PC-9 (cell line): ENCODE data around the gene IFNLR1. TPM values are rescaled to one million over a fixed set of nuclear protein-coding genes. Genes with fewer than 3 reads are reported as not detected.

ENCODE experiments used
- BruUV-seq: library from RNA; stranded (reverse); fragments of 400-500 nt; replicated peaks from 2 replicates; lab custom pipeline; 2021; lab: Mats Ljungman, UMichigan
- CTCF ChIA-PET: fragments of 300-600 bp; sonication (Branson Sonifier 250); formaldehyde crosslinking; loops from one replicate; lab custom pipeline; 2022; ENCODE audit warnings: antibody characterized with exemption; lab: Charles Lee
- POLR2A ChIA-PET: fragments of 300-600 bp; sonication (Branson Sonifier 250); formaldehyde crosslinking; loops from one replicate; lab custom pipeline; 2022; ENCODE audit warnings: antibody characterized with exemption; ENCODE audit not compliant: unreplicated experiment; lab: Charles Lee
- DNase-seq, 2 experiments: peaks; one replicate each; pipeline versions ENCODE4 v3.0.0 to v3.0.0-alpha.2; 2015 to 2022; ENCODE audit warnings: mixed read lengths in 1 of 2
- H2AFZ ChIP-seq: fragments of 200-600 bp; sonication (generic); 2 replicates; pipeline ENCODE4 v1.8.1; 2017; ENCODE audit warnings: antibody characterized with exemption
- H3F3A ChIP-seq: fragments of 200-600 bp; sonication (generic); 2 replicates; pipeline ENCODE4 v1.8.1; 2017; ENCODE audit warnings: antibody characterized with exemption, mild to moderate bottlenecking, low read depth; ENCODE audit not compliant: insufficient read depth
- H3K27ac ChIP-seq: fragments of 200-600 bp; sonication (generic); 2 replicates; pipeline ENCODE4 v1.6.1; 2016; ENCODE audit warnings: mixed run types
- H3K27me3 ChIP-seq: fragments of 200-600 bp; sonication (generic); 2 replicates; pipeline ENCODE4 v1.6.1; 2016; ENCODE audit warnings: low read depth, mixed run types; ENCODE audit not compliant: insufficient read depth
- H3K36me3 ChIP-seq: fragments of 200-600 bp; sonication (generic); 2 replicates; pipeline ENCODE4 v1.6.1; 2016; ENCODE audit warnings: low read depth, mixed run types
- H3K4me1 ChIP-seq: fragments of 200-600 bp; sonication (generic); replicated peaks from 2 replicates; pipeline ENCODE4 v1.6.1; 2016; ENCODE audit warnings: mixed run types; ENCODE audit not compliant: insufficient read depth
- H3K4me2 ChIP-seq: fragments of 200-600 bp; sonication (generic); 2 replicates; pipeline ENCODE4 v1.6.1; 2017; ENCODE audit warnings: mixed run types
- H3K4me3 ChIP-seq: fragments of 200-600 bp; sonication (generic); 2 replicates; pipeline ENCODE4 v1.6.1; 2016; ENCODE audit warnings: mixed run types
- H3K79me2 ChIP-seq: fragments of 200-600 bp; sonication (generic); 2 replicates; pipeline ENCODE4 v1.6.1; 2017; ENCODE audit warnings: low read depth, mixed run types
- H3K9me2 ChIP-seq: fragments of 200-600 bp; sonication (generic); 2 replicates; pipeline ENCODE4 v1.8.1; 2017; ENCODE audit warnings: mild to moderate bottlenecking; ENCODE audit not compliant: insufficient read depth
- H3K9me3 ChIP-seq: fragments of 200-600 bp; sonication (generic); 2 replicates; pipeline ENCODE4 v1.8.1; 2016; ENCODE audit warnings: low read depth; ENCODE audit not compliant: insufficient read depth
- H4K20me1 ChIP-seq: fragments of 200-600 bp; sonication (generic); 2 replicates; pipeline ENCODE4 v1.8.1; 2017; ENCODE audit not compliant: insufficient read depth
- EZH2 ChIP-seq: fragments of 200-600 bp; sonication (generic); IDR thresholded peaks from 2 replicates; pipeline ENCODE4 v1.8.0; 2017; ENCODE audit warnings: antibody characterized with exemption, low read depth
- intact Hi-C: fragments of 100-400 bp; cut with micrococcal nuclease; formaldehyde crosslinking; loops from one replicate; pipeline ENCODE4 v1.10.0; 2022; ENCODE audit not compliant: unreplicated experiment
- total RNA-seq: library from RNA; stranded (reverse); gene quantifications from 2 replicates; pipeline ENCODE4 v1.2.3, GENCODE V29; 2021
- TF ChIP-seq, protein P1 (sequence below): fragments of 200-600 bp; sonication (generic); conservative IDR thresholded peaks from 2 replicates; pipeline ENCODE4 v1.6.1; 2017; ENCODE audit warnings: mixed run types, antibody characterized with exemption, mild to moderate bottlenecking, moderate library complexity

The IFNLR1 gene
- total RNA-seq, 1 experiment from 2014 or later: 5.5 TPM

DNA sequence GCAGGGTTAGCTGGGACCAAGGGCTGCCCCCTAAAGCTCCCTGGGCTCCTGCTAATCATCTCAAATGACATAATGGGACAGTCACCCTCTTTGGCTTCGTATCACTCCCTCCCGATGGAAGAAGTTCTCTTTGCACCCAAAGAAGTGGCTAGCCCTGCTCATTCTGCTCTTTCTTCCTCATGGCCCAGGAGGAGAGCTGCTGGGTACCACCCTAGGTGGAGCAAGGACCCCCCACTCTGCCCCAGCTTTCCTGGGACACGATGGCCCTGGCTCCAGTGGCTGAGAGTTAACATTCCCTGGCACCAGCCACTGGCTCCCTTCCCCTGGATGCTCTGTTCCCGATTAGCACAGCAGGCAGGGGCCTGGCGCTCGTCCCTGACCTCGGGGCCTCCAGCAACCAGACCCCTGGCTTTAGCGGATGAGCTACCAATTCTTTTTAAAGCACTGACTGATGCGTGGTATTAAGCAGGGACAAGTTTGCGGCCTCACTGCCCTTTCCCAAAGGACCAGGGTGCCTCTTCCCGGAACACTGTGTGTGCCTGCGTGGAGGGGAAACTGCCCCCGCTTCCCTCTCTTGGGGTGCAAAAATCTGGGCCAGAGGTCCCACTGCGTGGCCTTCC is 76.3 kb downstream of the IFNLR1 start:
- no peak overlapping the region for H3K27ac ChIP-seq

DNA sequence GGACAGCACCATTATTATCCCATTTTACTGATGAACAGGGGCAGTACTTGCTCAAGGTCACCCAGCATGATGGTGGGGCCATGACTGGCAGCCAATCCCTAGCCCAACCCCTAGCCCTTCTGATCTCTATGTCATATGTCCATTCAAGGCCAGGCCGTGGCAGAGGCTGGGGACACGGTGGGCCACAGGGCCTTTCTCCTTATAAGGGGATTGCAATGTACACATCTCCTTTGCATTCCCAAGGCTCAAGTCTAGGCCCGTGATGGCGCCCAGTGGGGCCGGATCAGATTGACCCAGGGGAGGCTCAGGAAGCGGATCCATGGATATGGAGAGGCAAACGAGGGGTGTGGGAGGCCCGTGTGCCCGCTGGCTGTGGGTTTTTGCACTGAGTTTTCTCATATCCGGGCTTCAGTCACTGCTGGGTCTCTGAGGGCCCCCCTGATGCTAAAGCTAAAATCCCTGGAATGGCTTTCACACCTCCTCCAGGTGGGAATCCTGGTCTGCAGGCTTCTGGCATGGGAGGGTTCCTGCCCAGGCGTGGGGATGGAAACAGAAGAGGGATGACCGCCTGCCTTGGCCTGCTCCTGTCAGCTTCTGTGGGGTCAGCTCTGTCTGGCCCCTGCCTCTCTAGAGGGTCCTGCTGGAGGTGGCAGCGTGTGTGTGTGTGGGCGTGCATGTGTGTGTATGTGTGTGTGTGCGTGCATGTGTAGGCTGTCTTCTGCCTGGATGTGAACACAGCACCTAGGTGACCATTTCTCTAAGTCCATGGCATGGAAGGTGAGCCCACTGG is 77.2 kb downstream of the IFNLR1 start:
- intact Hi-C loops: loop anchor here (5.0 kb wide), 2 partner anchors 38 to 153 kb away; partner anchors contain the start of gene PNRC2
- H3K27ac ChIP-seq: no peak overlapping the region
- H3K9me2 ChIP-seq: no peaks in the 10 kb centered on the region
- H3K27me3 ChIP-seq: no peaks in the 10 kb centered on the region
- no peaks in the 10 kb centered on the region for H3K36me3 ChIP-seq
- H3F3A ChIP-seq: no peaks in the 10 kb centered on the region
- DNase-seq: no peak
- ChIA-PET CTCF (no interaction called here), POLR2A (no interaction called here)
- TF ChIP-seq, protein P1, sequence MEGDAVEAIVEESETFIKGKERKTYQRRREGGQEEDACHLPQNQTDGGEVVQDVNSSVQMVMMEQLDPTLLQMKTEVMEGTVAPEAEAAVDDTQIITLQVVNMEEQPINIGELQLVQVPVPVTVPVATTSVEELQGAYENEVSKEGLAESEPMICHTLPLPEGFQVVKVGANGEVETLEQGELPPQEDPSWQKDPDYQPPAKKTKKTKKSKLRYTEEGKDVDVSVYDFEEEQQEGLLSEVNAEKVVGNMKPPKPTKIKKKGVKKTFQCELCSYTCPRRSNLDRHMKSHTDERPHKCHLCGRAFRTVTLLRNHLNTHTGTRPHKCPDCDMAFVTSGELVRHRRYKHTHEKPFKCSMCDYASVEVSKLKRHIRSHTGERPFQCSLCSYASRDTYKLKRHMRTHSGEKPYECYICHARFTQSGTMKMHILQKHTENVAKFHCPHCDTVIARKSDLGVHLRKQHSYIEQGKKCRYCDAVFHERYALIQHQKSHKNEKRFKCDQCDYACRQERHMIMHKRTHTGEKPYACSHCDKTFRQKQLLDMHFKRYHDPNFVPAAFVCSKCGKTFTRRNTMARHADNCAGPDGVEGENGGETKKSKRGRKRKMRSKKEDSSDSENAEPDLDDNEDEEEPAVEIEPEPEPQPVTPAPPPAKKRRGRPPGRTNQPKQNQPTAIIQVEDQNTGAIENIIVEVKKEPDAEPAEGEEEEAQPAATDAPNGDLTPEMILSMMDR: no peak
- TF ChIP-seq EZH2: no peak
- no peaks in the 10 kb centered on the region for H4K20me1 ChIP-seq
- BruUV-seq: no TSS peak
- H3K4me2 ChIP-seq: no peak overlapping the region
- H3K9me3 ChIP-seq: no peaks in the 10 kb centered on the region
- H3K79me2 ChIP-seq: no peaks in the 10 kb centered on the region
- no peak overlapping the region for H2AFZ ChIP-seq
- H3K4me1 ChIP-seq: peaks cover 4% of the 10 kb centered on the region; the same call in 1 of the 2 replicates
- no peak overlapping the region for H3K4me3 ChIP-seq

More for the DNA sequence above, 76.3 kb downstream of the IFNLR1 start:
- BruUV-seq: no TSS peak
- Histone ChIP-seq H4K20me1 (no peaks in the 10 kb centered on the region), H3F3A (no peaks in the 10 kb centered on the region), H3K4me3 (no peak overlapping the region), H3K9me3 (no peaks in the 10 kb centered on the region), H3K9me2 (no peaks in the 10 kb centered on the region), H3K4me2 (no peak overlapping the region), H3K4me1 (peaks cover 4% of the 10 kb centered on the region; the same call in 1 of the 2 replicates), H2AFZ (no peak overlapping the region), H3K36me3 (no peaks in the 10 kb centered on the region), H3K79me2 (no peaks in the 10 kb centered on the region), H3K27me3 (no peaks in the 10 kb centered on the region)
- CTCF ChIA-PET: no interaction called here
- no peak for DNase-seq
- POLR2A ChIA-PET: no interaction called here
- intact Hi-C loops: no loop called here
- TF ChIP-seq, protein P1: no peak
- TF ChIP-seq EZH2: no peak

DNA sequence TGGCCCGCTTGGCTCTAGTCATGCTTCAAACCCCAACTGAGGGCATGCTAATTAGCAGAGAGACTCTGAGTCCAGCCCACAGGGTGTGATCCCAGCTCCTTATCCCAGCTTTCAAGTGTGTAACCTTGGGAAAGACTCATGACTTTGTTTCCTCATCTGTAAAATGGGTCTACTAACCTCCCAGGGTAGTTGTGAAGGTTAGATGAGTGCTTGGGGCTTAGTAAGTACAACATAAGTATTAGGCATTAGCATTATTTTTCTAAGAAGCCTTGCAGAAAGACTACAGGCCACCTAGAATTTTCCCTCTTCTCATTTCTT is 78.0 kb downstream of the IFNLR1 start:
- H3K27me3 ChIP-seq: no peaks in the 10 kb centered on the region

More for the DNA sequence above, 78.0 kb downstream of the IFNLR1 start:
- H2AFZ ChIP-seq: no peak overlapping the region
- H3K79me2 ChIP-seq: no peaks in the 10 kb centered on the region
- CTCF ChIA-PET: no interaction called here
- intact Hi-C loops: loop anchor here (5.0 kb wide), 2 partner anchors 37 to 152 kb away; partner anchors contain the start of gene PNRC2
- no peaks in the 10 kb centered on the region for H4K20me1 ChIP-seq
- TF ChIP-seq, protein P1: no peak
- no peak for TF ChIP-seq EZH2
- H3K9me2 ChIP-seq: no peaks in the 10 kb centered on the region
- H3K9me3 ChIP-seq: no peaks in the 10 kb centered on the region
- H3K4me3 ChIP-seq: no peak overlapping the region
- POLR2A ChIA-PET: no interaction called here
- no peak overlapping the region for H3K4me2 ChIP-seq
- no peaks in the 10 kb centered on the region for H3K36me3 ChIP-seq
- no peaks in the 10 kb centered on the region for H3F3A ChIP-seq
- H3K27ac ChIP-seq: no peak overlapping the region
- H3K4me1 ChIP-seq: peaks cover 4% of the 10 kb centered on the region; the same call in 1 of the 2 replicates
- DNase-seq: no peak
- no TSS peak for BruUV-seq
